Stomach (tissue), 9 donors: Measurements from ENCODE around the gene EPB41L2. TPM values are rescaled to one million over a fixed set of nuclear protein-coding genes. Genes with fewer than 3 reads are reported as not detected.

Experiments used
- DNase-seq, 2 donors: peaks; one replicate each; pipeline versions ENCODE4 v3.0.0 to v3.0.0-alpha.2; 2013 to 2019
- H3K27ac ChIP-seq, 5 donors: fragments of 200-600 bp in 4 of 5; sonication (generic) in 4 of 5; one replicate each; pipeline ENCODE4 v1.5.1; 2013 to 2019; ENCODE audit warnings: mild to moderate bottlenecking in 1 of 5, moderate library complexity in 1 of 5
- H3K27me3 ChIP-seq, 3 donors: fragments of 200-600 bp; sonication (generic); one replicate each; pipeline ENCODE4 v1.5.1; 2017 to 2019; ENCODE audit warnings: mixed run types in 1 of 3
- H3K36me3 ChIP-seq, 4 donors: fragments of 200-600 bp; sonication (generic); 1 replicate in 3 of 4; 2 replicates in 1 of 4; pipeline ENCODE4 v1.5.1; 2016 to 2019
- H3K4me1 ChIP-seq, 4 donors: fragments of 200-600 bp; sonication (generic); one replicate each; pipeline ENCODE4 v1.5.1; 2016 to 2019
- H3K4me3 ChIP-seq, 4 donors: fragments of 200-600 bp; sonication (generic) in 3 of 4; one replicate each; pipeline ENCODE4 v1.5.1; 2016 to 2019; ENCODE audit warnings: mild to moderate bottlenecking in 1 of 4
- H3K9me3 ChIP-seq, 4 donors: fragments of 200-600 bp; sonication (generic); one replicate each; pipeline ENCODE4 v1.5.1; 2016 to 2019
- CTCF ChIP-seq, 7 experiments: fragments of 450-650 bp in 4 of 7; fragments of 200-600 bp in 3 of 7; sonication (generic) in 3 of 7; IDR thresholded peaks; one replicate each; pipeline ENCODE4 v1.5.1; 2016 to 2019; ENCODE audit warnings: antibody characterized with exemption in 7 of 7, control low read depth in 2 of 7, mild to moderate bottlenecking in 1 of 7
- EP300 ChIP-seq: sonication (generic); formaldehyde crosslinking; IDR thresholded peaks from one replicate; pipeline ENCODE4 v1.6.1; 2017; ENCODE audit warnings: antibody characterized with exemption
- POLR2A ChIP-seq, 4 donors: fragments of 450-650 bp; IDR thresholded peaks; one replicate each; pipeline ENCODE4 v1.6.1; 2016; ENCODE audit warnings: antibody characterized with exemption in 4 of 4, control low read depth in 2 of 4, mild to moderate bottlenecking in 1 of 4, moderate library complexity in 1 of 4
- POLR2AphosphoS5 ChIP-seq, 3 donors: sonication (generic); formaldehyde crosslinking; IDR thresholded peaks; one replicate each; pipeline ENCODE4 v1.6.1; 2016; ENCODE audit warnings: antibody characterized with exemption in 3 of 3
- WGBS, 5 donors: extraction: QIAGEN DNeasy Blood & Tissue Kit in 3 of 5; methylation state at CpG; one replicate each; pipeline versions ENCODE4 v1.1.5 to v1.1.7; 2013 to 2018; 5-methylcytosine and 5-hydroxymethylcytosine counted together
- intact Hi-C: fragments of 100-400 bp; cut with DNase I; formaldehyde crosslinking; loops from one replicate; pipeline ENCODE4 v1.15.1; 2023; ENCODE audit warnings: low total_unique reads
- polyA plus RNA-seq, 3 donors: library from polyadenylated mRNA; stranded (reverse); fragments of 200-250 nt; gene quantifications; one replicate each; pipeline ENCODE4 v1.2.3, GENCODE V29; 2013
- total RNA-seq, 5 donors: library from RNA; depleted of rRNA; stranded (reverse); fragments of >200 nt; gene quantifications; one replicate each; pipeline versions ENCODE4 v1.1.0 to v1.2.3, GENCODE V29; 2014 to 2016
- donor health status: healthy with polysubstance abuse.
- donor health status: Bipolar disorder and iron deficiency.
- donor health status: healthy.

The EPB41L2 gene
- total and polyA plus RNA-seq, 8 donors = 12.5 to 238 (median 30.2) TPM

- intact Hi-C loops = no loop called here
- WGBS, 5 donors = 96 to 98% (median 97%) methylated on average over 6 of the region's 6 CpGs
- H3K27me3 ChIP-seq = no peaks in the 10 kb centered on the region
- H3K27ac ChIP-seq = no peak overlapping the region
- no peak overlapping the region for H3K4me3 ChIP-seq
- H3K9me3 ChIP-seq = peaks cover 21 to 33% (median 25%) of the 10 kb centered on the region in 4 donors
- peaks cover 0 to 4% (median 0%) of the 10 kb centered on the region in 4 donors for H3K4me1 ChIP-seq
- H3K36me3 ChIP-seq = peaks cover 0 to 14% (median 6%) of the 10 kb centered on the region in 4 donors
- DNase-seq = no peak
- TF ChIP-seq CTCF (IDR thresholded peaks at IDR 0.05) = no peak
- no peak for TF ChIP-seq POLR2AphosphoS5 (IDR thresholded peaks at IDR 0.05)
Measured at GRCh38 chr6:131054392-131055250, 8.4 kb downstream of the EPB41L2 start.

- peaks cover 0 to 14% (median 6%) of the 10 kb centered on the region in 4 donors for H3K36me3 ChIP-seq
- H3K4me1 ChIP-seq = peaks cover 0 to 4% (median 0%) of the 10 kb centered on the region in 4 donors
- WGBS, 5 donors = 96 to 99% (median 96%) methylated on average over 11 of the region's 11 CpGs
- intact Hi-C loops = no loop called here
- DNase-seq = no peak
- H3K27me3 ChIP-seq = no peaks in the 10 kb centered on the region
- H3K27ac ChIP-seq = no peak overlapping the region
- TF ChIP-seq EP300 (no peak), POLR2AphosphoS5 (IDR thresholded peaks at IDR 0.05) (no peak), CTCF (IDR thresholded peaks at IDR 0.05) (no peak), POLR2A (IDR thresholded peaks at IDR 0.05) (no peak)
- peaks cover 21 to 33% (median 25%) of the 10 kb centered on the region in 4 donors for H3K9me3 ChIP-seq
- H3K4me3 ChIP-seq = no peak overlapping the region
Measured at GRCh38 chr6:131053546-131054240, 9.4 kb downstream of the EPB41L2 start.

GRCh38 chr6:131052181-131052580 is 10.9 kb downstream of the EPB41L2 start:
- no peak for DNase-seq
- WGBS, 5 donors = 76 to 92% (median 77%) methylated on average over 4 of the region's 4 CpGs
- intact Hi-C loops = no loop called here
- no peak overlapping the region for H3K27ac ChIP-seq
- H3K27me3 ChIP-seq = no peaks in the 10 kb centered on the region
- peaks cover 0 to 4% (median 0%) of the 10 kb centered on the region in 4 donors for H3K4me1 ChIP-seq
- H3K9me3 ChIP-seq = peaks cover 21 to 33% (median 25%) of the 10 kb centered on the region in 4 donors
- H3K4me3 ChIP-seq = no peak overlapping the region
- TF ChIP-seq CTCF (IDR thresholded peaks at IDR 0.05) = no peak
- TF ChIP-seq POLR2AphosphoS5 (IDR thresholded peaks at IDR 0.05) = no peak
- no peak for TF ChIP-seq POLR2A (IDR thresholded peaks at IDR 0.05)
- no peak for TF ChIP-seq EP300
- peaks cover 0 to 14% (median 6%) of the 10 kb centered on the region in 4 donors for H3K36me3 ChIP-seq

GRCh38 chr6:131051341-131051740 is 11.7 kb downstream of the EPB41L2 start:
- Histone ChIP-seq H3K4me1 (peaks cover 0 to 4% (median 0%) of the 10 kb centered on the region in 4 donors), H3K9me3 (peaks cover 21 to 33% (median 25%) of the 10 kb centered on the region in 4 donors), H3K36me3 (peaks cover 0 to 14% (median 6%) of the 10 kb centered on the region in 4 donors), H3K27ac (no peak overlapping the region), H3K27me3 (no peaks in the 10 kb centered on the region), H3K4me3 (no peak overlapping the region)
- intact Hi-C loops = no loop called here
- 80 to 96% (median 84%) methylated on average over 1 of the region's 1 CpG for WGBS, 5 donors
- TF ChIP-seq POLR2A (IDR thresholded peaks at IDR 0.05) (no peak), POLR2AphosphoS5 (IDR thresholded peaks at IDR 0.05) (no peak), EP300 (no peak), CTCF (IDR thresholded peaks at IDR 0.05) (no peak)
- peak in 1 of 2 donors; percentile 11 for DNase-seq
